HPDE6-E6E7 (cell line): ENCODE measurements around the gene ITPR2.
A peak's percentile ranks its signal among the peaks of the same experiment; 100 is the strongest.

Experiments used
- DNase-seq: peaks from one replicate; pipeline ENCODE4 v3.0.0; 2011; ENCODE audit warnings: missing footprints; ENCODE audit errors: extremely low spot score

The ITPR2 gene

DNA sequence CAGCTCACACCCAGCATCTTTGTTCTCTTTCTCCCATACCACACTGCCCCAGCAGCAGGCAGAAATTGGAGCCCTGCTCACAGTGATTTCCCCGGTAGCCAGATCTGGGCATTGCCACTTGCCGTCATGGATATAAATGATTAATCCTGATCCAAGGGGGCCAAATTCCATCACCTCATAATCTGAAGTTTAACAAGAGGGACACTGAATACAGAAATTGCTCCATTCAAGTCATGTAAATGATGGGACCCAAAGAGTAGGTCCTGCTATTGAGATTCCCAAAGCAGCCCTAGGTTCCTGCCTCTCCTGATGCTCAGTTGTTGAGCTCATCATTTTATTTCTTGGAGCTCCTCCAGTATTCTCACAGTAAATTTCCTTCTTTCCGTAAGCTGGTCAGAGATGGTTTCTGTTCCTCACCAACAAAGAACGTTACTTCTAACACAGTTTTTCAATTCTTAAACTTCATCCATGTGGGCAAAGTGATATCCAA lies 11.7 kb downstream of the ITPR2 start:
- DNase-seq, result no peak

DNA sequence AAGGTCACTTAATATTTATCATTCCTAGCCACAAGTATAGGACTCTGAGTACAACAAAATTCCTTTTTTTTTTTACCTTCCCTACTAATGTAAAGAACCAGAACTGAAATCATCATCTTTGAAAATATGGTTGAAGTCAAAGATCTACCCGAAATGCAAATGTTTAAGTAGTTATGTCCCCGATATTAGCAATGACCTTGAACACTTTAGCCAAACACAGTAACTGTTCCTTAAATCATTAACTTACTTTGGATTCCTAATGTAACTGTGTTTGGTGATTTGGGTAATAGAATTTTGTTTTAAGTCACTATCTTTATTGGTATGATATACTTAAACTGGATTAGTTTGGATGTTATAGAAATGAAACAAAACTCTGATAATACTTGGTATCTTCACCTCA lies 14.4 kb downstream of the ITPR2 start:
- no peak for DNase-seq

DNA sequence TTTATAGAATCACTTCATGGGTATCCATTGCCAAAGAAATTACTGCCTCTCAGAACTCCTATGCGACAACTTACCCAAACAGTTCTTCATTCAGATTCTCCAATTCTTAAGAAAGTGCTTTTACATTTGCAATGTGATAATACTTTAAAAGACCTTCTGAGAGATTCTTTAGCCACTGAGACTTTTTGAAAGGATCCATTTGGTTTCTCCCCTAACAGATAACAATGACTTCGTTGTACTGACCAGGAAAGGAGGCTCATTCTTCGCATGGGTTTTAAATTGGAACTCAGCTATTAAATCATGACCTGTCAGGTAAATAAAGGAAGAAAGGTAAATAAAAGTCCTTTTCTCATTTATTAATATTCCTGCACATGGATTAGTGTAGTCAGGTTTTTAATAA lies 14.8 kb downstream of the ITPR2 start:
- DNase-seq, result no peak

DNA sequence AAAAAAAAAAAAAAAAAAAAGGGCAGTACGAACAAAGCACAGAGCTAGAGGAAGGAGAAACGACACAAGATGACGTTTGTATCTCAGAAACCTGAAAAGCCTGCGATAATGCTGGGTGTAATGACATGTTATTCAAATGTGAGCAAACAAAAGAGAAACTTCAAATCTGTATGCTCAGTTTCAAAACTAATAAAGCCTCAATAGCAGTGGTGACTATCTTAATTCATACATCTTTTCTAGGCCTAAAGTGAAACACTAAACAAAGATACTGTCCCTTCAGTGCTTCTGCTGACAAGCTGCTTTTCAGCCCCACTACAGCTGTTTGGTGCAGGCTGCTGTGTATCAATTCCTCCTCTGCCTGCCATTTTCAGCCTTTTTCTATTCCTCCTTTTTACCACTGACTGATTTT lies 15.8 kb downstream of the ITPR2 start:
- no peak for DNase-seq

DNA sequence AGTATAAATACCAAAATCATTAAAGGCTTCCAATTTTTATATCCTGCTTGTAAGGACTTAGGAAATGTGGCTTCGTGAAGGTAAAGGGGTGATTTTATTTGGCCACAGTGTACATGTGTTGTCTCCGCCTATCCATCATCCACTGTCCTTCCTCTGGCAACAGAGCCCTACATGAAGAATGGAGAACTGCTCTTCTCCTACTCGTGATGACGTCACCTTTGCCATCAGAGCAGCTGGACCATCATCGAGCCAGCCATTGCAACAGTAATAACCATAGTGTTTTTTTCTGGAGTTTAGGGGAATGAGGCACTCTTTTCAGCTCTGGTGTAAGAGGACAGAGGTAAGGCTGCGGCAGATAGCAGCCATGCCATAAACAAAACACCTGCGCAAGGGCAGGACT lies 19.2 kb downstream of the ITPR2 start:
- no peak for DNase-seq

DNA sequence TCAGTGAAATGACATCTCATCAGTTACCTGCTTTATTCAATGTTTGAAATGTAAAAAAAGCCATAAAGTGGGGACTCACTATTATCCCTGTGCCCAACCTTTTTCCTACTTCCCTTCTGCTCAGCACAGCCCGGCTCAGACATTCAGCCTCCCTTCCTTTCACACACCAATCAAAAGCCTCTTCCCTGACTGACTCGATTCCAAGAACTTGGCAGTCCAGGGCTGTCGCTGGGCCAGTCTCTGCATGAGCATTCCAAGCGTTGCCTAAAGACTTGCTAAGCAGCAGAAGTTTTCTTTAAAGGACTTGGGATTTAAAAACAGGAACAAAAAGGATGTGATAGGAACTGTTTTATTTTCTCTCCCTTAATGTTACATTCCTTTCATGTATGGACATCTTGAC lies 22.7 kb downstream of the ITPR2 start:
- no peak for DNase-seq

DNA sequence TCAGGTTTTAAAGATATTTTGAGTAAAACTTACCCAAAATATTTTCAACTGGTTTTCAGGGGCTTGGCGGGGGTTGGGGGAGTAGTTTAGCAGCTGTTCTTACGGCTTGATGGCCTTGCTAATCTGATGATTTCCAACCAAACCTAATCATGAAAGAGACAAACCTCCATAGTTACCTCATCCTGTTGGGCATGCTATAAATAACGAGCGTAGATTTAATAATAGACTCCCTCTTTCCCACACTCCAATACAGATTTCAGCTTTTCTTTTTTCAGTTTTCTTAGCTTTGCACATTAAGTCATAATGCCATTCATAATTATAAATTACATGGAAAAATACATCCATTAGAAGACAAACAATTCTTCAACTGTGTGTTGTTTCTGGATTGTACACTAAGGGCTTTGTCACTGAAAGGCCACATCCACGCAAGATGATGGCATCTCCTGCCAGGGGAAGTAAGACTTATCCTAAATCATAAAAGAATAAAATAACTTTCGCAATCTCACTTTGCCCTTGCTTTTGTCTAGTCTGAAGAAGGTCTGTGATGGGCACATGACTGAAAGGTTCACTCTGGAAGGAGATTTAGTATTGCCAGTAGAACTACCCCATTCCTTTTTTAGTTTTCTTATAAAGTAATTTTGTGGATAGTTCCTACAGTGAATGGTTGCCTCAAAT lies 23.2 kb downstream of the ITPR2 start:
- no peak for DNase-seq

DNA sequence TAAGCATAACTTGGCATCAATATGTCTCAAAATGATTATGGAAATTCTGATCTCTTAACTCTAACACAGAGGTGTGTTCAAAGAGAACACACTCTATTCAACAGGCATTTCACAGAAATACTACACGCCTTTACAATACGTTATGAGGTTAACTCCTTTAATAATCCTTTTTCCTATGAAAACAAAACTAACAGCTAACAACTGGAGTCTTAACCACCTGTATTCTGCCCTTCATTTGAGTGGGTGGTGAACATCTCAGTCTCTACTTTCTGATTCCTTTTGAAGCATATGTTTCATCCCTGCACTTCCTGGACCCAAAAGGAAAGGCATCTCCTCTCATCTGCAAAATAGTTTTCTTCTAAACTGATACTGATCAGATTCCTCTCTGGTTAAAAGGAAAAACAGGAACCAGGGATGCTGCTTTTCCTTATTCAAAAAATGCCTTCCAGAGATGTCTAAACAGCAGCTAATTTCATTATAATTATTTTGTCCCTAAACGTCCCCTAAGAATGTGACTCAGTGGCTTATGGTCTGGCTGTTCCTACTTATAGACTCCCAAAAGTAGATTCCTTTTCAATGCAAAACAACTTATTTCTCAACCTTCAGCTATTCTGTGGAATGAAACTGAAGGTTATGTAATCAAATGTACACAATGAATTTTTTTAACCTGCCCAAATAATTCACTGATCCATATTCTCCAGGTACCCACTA lies 24.1 kb downstream of the ITPR2 start:
- DNase-seq, result no peak

DNA sequence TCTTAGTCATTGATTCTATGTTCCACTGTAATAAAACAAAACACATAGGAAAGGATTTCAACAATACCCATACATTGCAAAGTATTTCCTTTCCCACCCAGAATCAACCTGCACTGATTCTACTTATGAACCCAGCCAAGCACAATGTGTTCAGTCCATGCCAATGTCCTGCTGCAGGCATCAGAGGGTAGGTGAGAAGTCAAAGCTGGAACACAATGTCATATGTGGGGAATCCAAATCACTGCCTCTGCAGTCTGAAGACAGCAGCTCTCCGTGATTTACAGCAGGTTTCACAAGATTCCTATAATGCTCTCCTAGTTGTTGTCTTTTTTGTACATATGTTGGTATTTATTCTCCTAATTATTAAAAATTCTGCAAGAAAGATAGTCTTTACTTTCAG lies 25.7 kb downstream of the ITPR2 start:
- DNase-seq, result no peak

DNA sequence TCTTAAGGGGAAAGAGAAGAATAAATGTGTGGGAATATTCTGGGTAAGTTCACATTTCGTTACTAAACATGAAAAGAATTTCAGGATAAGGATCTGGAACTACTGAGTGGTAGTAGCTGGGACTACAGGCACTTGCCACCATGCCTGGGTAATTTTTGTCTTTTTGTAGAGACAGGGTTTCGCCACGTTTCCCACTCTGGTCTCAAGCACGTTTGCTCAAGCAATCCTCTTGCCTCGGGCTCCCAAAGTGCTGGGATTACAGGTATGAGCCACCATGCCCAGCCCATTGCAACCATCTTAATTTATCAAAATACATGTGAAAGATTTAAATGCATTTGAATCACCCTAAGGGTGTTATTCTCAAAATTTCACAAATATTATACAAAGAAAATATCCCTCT lies 26.4 kb downstream of the ITPR2 start:
- no peak for DNase-seq

DNA sequence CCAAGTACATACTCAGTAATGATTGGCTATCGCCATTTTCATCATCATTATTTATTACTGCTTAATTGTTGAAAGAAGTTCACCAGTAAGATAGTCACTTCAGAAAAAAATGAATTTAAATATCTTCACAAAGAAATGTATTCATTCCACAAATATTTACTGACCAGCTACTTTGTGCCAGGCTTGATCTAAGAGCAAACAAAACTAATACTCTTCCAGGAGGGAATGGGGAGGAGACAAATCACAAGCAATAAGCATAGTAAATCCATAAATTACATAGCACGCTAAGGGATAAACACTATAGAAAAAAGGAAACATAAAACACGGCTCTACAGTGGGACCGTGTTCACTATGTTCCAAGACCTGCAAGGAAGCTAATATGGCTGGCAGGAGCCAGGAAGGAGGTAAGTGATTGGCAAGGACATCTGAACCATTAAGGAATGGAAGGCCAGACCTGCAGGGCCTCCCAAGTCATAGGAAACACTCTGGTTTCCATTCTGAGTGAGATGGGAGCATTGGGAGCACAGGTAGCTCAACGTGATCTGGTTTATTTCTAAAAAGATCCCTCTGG lies 27.5 kb downstream of the ITPR2 start:
- no peak for DNase-seq

DNA sequence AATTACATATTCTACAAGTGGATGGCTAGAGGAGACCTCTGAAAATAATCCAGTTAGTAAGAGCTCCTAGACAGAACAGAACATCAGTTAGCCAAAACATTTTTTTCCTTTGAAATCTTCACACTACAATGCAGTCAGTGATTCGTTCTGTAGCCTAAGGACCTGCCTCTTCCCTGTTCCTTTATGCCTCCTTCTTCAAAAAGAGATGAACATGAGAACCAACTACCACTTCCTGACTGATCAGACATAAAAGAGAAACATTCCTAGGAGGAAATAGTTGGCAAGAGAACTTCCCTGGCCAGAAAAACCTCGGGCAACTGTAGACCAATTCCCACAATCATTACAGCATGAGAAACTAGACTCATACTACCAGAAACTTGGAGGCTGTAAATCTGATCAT lies 29.4 kb downstream of the ITPR2 start:
- no peak for DNase-seq

DNA sequence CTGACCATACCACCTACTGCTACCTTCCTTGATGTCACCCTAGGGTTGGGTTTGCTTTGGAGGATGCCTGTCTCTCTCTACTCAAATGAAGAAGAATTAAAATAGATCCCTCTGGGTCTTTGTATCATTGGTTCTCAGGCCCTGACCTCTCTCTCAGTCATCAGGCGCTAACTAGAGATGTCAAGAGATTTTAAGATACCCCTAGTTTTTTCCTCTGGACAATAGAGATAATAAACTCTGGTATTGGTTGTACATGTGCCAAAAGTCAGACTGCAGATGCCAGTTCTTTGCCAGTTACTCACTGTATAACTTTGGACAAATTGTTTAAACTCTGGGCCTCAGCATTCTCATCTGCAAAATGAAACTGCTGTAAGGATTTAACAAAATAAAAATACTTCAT lies 31.5 kb downstream of the ITPR2 start:
- no peak for DNase-seq

DNA sequence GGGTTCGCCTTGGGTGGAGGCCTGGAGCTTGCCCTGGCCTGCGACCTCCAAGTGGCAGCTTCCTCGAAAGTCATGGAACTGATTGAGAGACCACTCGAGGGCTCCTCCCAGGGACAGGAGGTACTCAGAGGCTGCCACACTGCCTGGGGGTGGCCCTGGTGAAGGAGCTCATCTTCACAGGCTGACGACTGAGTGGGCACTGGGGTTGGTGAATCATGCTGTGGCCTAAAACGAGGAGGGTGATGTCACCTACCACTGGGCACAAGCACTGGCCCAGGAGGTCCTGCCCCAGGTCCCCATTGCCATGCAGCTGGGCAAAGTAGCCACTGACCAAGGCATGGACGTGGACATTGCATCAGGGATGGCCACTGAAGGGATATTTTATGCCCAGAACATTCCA lies 32.1 kb downstream of the ITPR2 start:
- DNase-seq, result no peak

DNA sequence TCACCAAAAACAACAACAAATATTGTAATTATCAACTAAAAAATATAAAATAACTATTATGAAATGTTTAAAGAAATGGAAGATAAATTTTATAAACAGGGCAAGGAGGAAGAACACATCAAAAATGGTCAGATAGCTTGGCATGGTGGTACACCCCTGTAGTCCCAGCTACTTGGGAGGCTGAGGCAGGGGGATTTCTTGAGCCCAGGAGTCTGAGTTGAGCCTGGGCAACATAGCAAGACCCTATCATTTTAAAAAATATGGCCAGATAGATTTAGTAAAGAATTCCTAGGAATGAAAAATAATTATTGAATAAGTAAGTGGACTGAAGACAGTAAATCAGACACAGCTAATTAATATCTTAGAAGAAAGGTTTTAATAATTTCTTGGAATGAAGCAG lies 32.6 kb downstream of the ITPR2 start:
- DNase-seq, result no peak

DNA sequence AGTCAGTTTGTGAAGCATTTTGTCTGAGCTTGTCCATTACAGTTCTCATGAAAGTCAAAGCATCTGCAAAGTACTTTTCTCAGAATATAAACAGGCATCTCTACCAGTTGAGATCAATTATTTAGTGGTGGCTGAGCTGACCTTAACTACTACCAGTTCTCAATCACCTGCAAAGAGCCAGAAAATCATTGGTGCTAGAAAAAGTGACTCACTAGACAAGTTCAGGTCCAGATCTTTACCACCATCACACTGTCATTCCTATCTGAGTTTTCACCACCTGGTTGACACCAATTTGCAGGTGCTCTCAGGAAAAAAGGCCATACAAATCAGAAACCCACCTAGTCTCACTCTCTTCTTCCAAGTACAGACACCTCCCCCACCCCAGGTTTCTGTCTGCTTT lies 33.3 kb downstream of the ITPR2 start:
- no peak for DNase-seq

DNA sequence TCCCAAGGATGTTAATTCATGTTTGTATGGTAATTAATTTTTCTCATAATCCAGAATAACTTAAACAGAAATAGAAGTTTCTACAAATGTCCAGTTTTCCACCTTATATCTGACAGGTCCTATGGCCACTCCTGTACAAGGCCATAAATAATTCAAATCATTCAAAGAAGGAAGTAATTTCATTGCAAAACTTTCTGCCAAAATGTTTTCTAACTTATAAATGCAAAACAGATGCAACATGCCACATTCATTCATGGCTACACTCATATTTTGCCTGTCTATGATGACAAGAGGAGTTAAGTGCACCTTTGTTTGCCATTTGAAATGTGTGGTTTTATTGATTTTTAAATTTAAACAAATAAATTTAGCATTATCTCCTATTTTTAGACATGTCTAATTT lies 34.4 kb downstream of the ITPR2 start:
- no peak for DNase-seq

DNA sequence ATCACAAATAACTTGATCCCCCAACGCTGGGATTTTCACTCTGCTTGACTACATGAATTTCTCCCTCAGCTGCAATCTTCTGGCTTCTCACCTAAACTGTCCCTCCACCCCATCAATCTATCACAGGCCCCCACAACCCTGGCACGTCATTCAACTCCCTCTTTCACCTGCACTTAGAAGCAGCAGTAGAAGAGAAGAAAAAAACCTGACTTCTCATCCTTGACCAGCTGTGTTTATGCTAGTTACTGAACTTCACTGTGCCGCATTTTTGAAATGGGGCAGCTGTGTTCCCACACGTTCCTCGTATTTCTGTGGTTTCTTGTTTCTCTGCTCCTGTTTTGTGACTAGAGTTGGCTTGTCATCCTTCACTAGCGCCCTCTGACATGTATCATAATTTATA lies 35.0 kb downstream of the ITPR2 start:
- no peak for DNase-seq

DNA sequence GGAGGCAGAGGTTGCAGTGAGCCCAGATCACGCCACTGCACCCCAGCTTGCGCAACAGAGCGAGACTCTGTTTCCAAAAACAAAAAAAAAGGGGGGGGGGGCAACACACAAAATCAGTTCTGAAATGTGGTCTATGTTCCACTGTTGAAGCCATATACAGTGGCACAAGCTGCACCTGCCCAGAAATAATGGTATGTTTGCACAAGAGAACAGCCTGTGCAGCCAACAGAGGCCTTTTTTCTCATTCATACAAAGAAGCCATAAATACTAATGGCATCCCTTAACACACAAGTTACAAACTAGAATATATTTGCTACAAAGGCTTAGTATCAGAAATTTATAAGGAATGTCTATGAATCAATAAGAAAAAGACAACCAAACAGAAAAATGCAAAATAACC lies 37.1 kb downstream of the ITPR2 start:
- no peak for DNase-seq

DNA sequence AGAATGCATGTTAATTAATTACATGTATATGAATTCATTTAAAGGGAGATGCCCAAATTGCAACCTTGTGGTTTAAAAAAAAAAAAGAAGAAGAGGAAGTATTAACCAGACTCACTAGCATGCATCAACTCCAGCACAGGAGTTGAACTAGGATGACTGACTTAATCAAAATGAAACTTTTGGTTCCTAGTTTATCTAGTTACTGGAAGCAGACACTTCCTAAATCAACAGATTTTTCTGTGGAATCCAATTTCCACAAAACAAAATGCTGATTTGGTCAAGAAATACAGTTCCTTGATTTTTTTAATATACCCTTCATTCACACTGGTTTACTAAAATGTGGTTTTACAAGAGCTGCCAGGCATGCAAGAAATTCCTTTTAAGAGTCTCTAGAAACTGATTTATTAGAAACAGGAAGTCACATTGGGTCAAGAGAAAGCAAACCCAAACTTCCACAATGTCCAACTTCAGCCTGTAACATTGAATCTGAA lies 41.6 kb downstream of the ITPR2 start:
- DNase-seq, result no peak

DNA sequence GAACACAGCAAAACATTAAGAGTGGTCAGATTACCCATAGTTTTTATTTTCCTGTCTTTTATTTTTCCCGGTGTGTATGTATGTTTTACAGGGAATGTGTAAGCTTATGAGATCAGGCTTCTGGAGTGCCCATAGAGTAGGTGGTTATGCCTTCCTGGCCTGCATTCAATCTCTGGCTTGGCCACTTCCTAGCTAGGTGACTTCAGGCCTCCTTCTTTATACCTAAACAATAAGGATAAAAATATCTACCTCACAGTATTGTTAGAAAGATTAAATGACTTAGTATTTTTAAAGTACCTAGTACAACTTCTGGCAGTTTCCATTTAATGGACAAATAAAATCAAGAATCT lies 42.4 kb downstream of the ITPR2 start:
- DNase-seq, result no peak

DNA sequence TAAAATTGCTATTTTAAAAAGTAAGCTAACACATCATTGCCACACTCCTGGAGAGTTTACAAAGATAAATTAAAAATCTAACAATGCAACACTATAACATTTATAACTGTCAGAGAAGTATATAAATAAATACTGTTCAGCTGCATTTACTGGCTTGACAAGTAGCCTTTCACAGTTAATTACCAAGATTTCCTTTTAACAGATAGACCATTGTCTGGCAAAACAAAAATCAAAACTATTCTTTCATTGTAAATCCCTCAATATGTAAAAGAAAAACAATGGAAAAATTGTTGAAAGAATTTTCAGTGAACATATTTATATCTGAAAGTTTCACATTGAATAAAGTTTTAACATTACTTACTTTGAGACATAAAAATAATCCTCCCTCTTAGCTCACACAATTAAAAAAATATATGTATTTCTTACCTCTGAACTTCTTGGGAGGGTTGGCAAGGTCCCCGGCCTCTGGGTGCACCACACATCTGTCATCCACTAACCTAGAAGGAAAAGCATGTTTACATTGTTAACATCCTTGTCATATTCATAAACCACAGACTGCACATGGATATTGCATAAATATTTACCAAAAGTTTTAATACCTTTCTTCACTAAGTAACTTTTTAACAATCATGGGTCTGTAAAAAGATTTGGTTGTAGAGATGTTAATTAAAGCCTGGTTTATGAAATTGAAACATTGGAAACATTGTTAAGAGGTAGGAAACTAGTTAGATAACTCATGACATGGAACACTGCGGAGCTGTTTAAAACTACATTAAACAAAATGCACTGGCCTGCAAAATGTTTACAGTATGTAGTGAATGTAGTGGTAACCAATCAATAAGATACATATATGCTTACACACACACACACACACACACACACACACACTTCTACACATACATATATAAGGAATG lies 43.0 kb downstream of the ITPR2 start:
- DNase-seq, result peak; percentile 25
